Neural cell (in vitro differentiated cells): ENCODE results near the gene WIZ.

ENCODE experiments used
- EZH2 ChIP-seq: fragments of 200-600, 300-800 bp; shearing (Covaris generic), sonication (generic); IDR thresholded peaks from 2 replicates; pipeline ENCODE4 v1.6.1; 2014; ENCODE audit warnings: antibody characterized with exemption, low read length, borderline replicate concordance, mild to moderate bottlenecking; ENCODE audit not compliant: insufficient read depth, poor library complexity, severe bottlenecking
- MXI1 ChIP-seq: fragments of 450-650 bp; conservative IDR thresholded peaks from 2 replicates; pipeline ENCODE4 v1.6.1; 2014; ENCODE audit warnings: antibody characterized with exemption, mild to moderate bottlenecking; ENCODE audit not compliant: poor library complexity, severe bottlenecking
- POLR2AphosphoS5 ChIP-seq: IDR thresholded peaks from 2 replicates; pipeline ENCODE4 v1.6.1; 2012
- TAF1 ChIP-seq: IDR thresholded peaks from 2 replicates; pipeline ENCODE4 v1.6.1; 2012; ENCODE audit warnings: low read depth
- TF ChIP-seq, protein P1 (sequence below): fragments of 450-650 bp; IDR thresholded peaks from 2 replicates; pipeline ENCODE4 v1.5.1; 2014; ENCODE audit warnings: antibody characterized with exemption, mild to moderate bottlenecking, moderate library complexity; ENCODE audit not compliant: poor library complexity, severe bottlenecking

GRCh38 chr19:15374796-15375440, 74.8 kb downstream of the WIZ start:
- TF ChIP-seq, protein P1, sequence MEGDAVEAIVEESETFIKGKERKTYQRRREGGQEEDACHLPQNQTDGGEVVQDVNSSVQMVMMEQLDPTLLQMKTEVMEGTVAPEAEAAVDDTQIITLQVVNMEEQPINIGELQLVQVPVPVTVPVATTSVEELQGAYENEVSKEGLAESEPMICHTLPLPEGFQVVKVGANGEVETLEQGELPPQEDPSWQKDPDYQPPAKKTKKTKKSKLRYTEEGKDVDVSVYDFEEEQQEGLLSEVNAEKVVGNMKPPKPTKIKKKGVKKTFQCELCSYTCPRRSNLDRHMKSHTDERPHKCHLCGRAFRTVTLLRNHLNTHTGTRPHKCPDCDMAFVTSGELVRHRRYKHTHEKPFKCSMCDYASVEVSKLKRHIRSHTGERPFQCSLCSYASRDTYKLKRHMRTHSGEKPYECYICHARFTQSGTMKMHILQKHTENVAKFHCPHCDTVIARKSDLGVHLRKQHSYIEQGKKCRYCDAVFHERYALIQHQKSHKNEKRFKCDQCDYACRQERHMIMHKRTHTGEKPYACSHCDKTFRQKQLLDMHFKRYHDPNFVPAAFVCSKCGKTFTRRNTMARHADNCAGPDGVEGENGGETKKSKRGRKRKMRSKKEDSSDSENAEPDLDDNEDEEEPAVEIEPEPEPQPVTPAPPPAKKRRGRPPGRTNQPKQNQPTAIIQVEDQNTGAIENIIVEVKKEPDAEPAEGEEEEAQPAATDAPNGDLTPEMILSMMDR: no peak
- TF ChIP-seq TAF1 (no peak), MXI1 (no peak), EZH2 (no peak), POLR2AphosphoS5 (no peak)
